OCI-LY7 (cell line): ENCODE measurements around the gene SPC25.

Experiments
- EZH2phosphoT487 ChIP-seq: fragments of 200-600 bp; sonication (generic); IDR thresholded peaks from 2 replicates; pipeline ENCODE4 v1.6.1; 2018; ENCODE audit warnings: low read depth, borderline replicate concordance, mild to moderate bottlenecking, mixed run types, antibody characterized with exemption, low read length, moderate library complexity, mixed read lengths
- TF ChIP-seq, protein P1 (sequence below): fragments of 200-600 bp; sonication (generic); conservative IDR thresholded peaks from 2 replicates; pipeline ENCODE4 v1.5.1; 2014; ENCODE audit warnings: mild to moderate bottlenecking, antibody characterized with exemption, low read length, moderate library complexity, mixed read lengths

DNA sequence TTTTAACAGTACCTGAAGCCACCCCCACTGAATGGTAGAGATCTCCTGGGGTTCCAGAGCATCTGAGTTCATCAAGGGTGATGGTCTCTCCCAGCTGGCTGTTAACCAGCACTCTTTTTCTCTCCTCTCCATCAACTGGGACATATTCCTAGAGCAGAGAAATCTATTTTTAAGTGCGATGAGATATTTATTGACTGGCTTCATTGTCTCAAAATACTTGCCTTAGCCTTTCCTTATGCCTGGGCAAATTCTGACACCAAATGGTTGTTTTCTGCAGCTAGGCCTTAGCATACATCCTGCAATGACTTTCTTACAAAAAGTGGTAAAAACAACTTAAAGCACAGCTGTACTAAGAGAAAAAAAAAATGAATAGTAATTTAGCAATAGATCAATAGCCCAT, 68.2 kb downstream of the SPC25 start:
- TF ChIP-seq, protein P1, sequence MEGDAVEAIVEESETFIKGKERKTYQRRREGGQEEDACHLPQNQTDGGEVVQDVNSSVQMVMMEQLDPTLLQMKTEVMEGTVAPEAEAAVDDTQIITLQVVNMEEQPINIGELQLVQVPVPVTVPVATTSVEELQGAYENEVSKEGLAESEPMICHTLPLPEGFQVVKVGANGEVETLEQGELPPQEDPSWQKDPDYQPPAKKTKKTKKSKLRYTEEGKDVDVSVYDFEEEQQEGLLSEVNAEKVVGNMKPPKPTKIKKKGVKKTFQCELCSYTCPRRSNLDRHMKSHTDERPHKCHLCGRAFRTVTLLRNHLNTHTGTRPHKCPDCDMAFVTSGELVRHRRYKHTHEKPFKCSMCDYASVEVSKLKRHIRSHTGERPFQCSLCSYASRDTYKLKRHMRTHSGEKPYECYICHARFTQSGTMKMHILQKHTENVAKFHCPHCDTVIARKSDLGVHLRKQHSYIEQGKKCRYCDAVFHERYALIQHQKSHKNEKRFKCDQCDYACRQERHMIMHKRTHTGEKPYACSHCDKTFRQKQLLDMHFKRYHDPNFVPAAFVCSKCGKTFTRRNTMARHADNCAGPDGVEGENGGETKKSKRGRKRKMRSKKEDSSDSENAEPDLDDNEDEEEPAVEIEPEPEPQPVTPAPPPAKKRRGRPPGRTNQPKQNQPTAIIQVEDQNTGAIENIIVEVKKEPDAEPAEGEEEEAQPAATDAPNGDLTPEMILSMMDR, result no peak
- no peak for TF ChIP-seq EZH2phosphoT487
